SK-N-SH (cell line): ENCODE results near the gene USP31. TPM values are rescaled to one million over a fixed set of nuclear protein-coding genes. Genes with fewer than 3 reads are reported as not detected.
A peak's percentile ranks its signal among the peaks of the same experiment; 100 is the strongest.

Experiments used
- CTCF ChIA-PET: fragments of 300-600, 350-600 bp; formaldehyde crosslinking; extraction: SDS; loops from one replicate; lab custom pipeline; 2021; lab: Yijun Ruan, JAX
- POLR2A ChIA-PET: fragments of 350-600 bp; sonication (Branson Sonifier 250); formaldehyde crosslinking; extraction: SDS; loops from one replicate; lab custom pipeline; 2020; ENCODE audit warnings: antibody characterized with exemption, inconsistent platforms; lab: Yijun Ruan, JAX
- DNase-seq: peaks from one replicate; pipeline ENCODE4 v3.0.0; 2012
- H2AFZ ChIP-seq: fragments of 200-600 bp; sonication (generic); 2 replicates; pipeline ENCODE4 v1.8.1; 2016; ENCODE audit warnings: antibody characterized with exemption, mild to moderate bottlenecking, low read depth
- H3F3A ChIP-seq: fragments of 200-600 bp; sonication (generic); replicated peaks from 2 replicates; pipeline ENCODE3; 2016; ENCODE audit warnings: antibody characterized with exemption, mild to moderate bottlenecking; ENCODE audit not compliant: insufficient read depth
- H3K27ac ChIP-seq, 2 experiments: fragments of 200-500 bp in 1 of 2; fragments of 200-600 bp in 1 of 2; sonication (Bioruptor generic) in 1 of 2; sonication (generic), shearing (Covaris generic) in 1 of 2; 2 replicates each; pipeline versions ENCODE4 v1.5.1 to v1.6.1; 2014 to 2016; ENCODE audit warnings: low read depth in 2 of 2, inconsistent platforms in 1 of 2, low read length in 1 of 2, mild to moderate bottlenecking in 1 of 2, mixed read lengths in 1 of 2
- H3K27me3 ChIP-seq: fragments of 200-600 bp; sonication (generic), shearing (Covaris generic); 2 replicates; pipeline ENCODE4 v1.6.1; 2016; ENCODE audit warnings: mixed run types; ENCODE audit not compliant: insufficient read depth
- H3K36me3 ChIP-seq, 2 experiments: fragments of 200-500 bp in 1 of 2; fragments of 200-600 bp in 1 of 2; sonication (Bioruptor generic) in 1 of 2; sonication (generic) in 1 of 2; replicated peaks in 1 of 2; 2 replicates each; pipeline versions ENCODE3 to v1.5.1; 2014 to 2016; ENCODE audit warnings: low read length in 1 of 2, mild to moderate bottlenecking in 1 of 2; ENCODE audit not compliant: insufficient read depth in 2 of 2, control insufficient read depth in 1 of 2
- H3K4me1 ChIP-seq, 2 experiments: fragments of 200-500 bp in 1 of 2; fragments of 200-600 bp in 1 of 2; sonication (Bioruptor generic) in 1 of 2; sonication (generic), shearing (Covaris generic) in 1 of 2; 2 replicates each; pipeline versions ENCODE4 v1.5.1 to v1.6.1; 2014 to 2016; ENCODE audit warnings: low read depth in 1 of 2, low read length in 1 of 2, mixed run types in 1 of 2; ENCODE audit not compliant: insufficient read depth in 2 of 2, control insufficient read depth in 1 of 2
- H3K4me2 ChIP-seq: fragments of 200-600 bp; sonication (generic), shearing (Covaris generic); 2 replicates; pipeline ENCODE4 v1.6.1; 2017; ENCODE audit warnings: mixed run types
- H3K4me3 ChIP-seq, 2 experiments: fragments of 200-500 bp in 1 of 2; fragments of 200-600 bp in 1 of 2; sonication (Bioruptor generic) in 1 of 2; sonication (generic), shearing (Covaris generic) in 1 of 2; 2 replicates each; pipeline versions ENCODE4 v1.5.1 to v1.8.1; 2014 to 2016; ENCODE audit warnings: low read depth in 2 of 2, inconsistent platforms in 1 of 2, low read length in 1 of 2, mild to moderate bottlenecking in 1 of 2, mixed read lengths in 1 of 2, moderate library complexity in 1 of 2
- H3K79me2 ChIP-seq: fragments of 200-600 bp; sonication (generic); 2 replicates; pipeline ENCODE4 v1.8.1; 2017; ENCODE audit warnings: mild to moderate bottlenecking; ENCODE audit not compliant: insufficient read depth
- H3K9ac ChIP-seq: fragments of 200-600 bp; sonication (generic); 2 replicates; pipeline ENCODE4 v1.6.1; 2017; ENCODE audit warnings: mixed run types
- H3K9me2 ChIP-seq: fragments of 200-600 bp; sonication (generic); 2 replicates; pipeline ENCODE4 v1.6.1; 2017; ENCODE audit warnings: mixed run types
- H3K9me3 ChIP-seq: fragments of 200-600 bp; sonication (generic); 2 replicates; pipeline ENCODE4 v1.6.1; 2017; ENCODE audit warnings: mixed run types, mild to moderate bottlenecking, moderate library complexity
- H4K20me1 ChIP-seq: fragments of 200-600 bp; sonication (generic); 2 replicates; pipeline ENCODE4 v1.6.1; 2017; ENCODE audit warnings: mild to moderate bottlenecking, mixed run types; ENCODE audit not compliant: insufficient read depth
- CHD2 ChIP-seq: fragments of 150-350 bp; IDR thresholded peaks from 2 replicates; pipeline ENCODE4 v1.6.1; 2018; ENCODE audit warnings: low read length; ENCODE audit not compliant: partially characterized antibody
- ELF1 ChIP-seq: IDR thresholded peaks from 2 replicates; pipeline ENCODE4 v1.4.0; 2012
- NFIC ChIP-seq: IDR thresholded peaks from 2 replicates; pipeline ENCODE4 v1.4.0; 2012; ENCODE audit warnings: borderline replicate concordance
- NRF1 ChIP-seq: IDR thresholded peaks from 2 replicates; pipeline ENCODE4 v1.6.1; 2012; ENCODE audit warnings: low read depth, mild to moderate bottlenecking, low read length
- RFX5 ChIP-seq: IDR thresholded peaks from 2 replicates; pipeline ENCODE4 v1.6.1; 2012; ENCODE audit warnings: mild to moderate bottlenecking, improper control_type of control experiment, low read length
- WGBS: methylation state at CpG from one replicate; pipeline ENCODE4 v1.1.6; 2017; ENCODE audit warnings: low lambda C conversion rate; 5-methylcytosine and 5-hydroxymethylcytosine counted together
- polyA plus RNA-seq, 3 experiments: library from polyadenylated mRNA; depleted of rRNA; stranded (reverse); fragments of >200 nt; gene quantifications; 2 replicates each; pipeline ENCODE4 v1.2.3, GENCODE V29; 2012
- TF ChIP-seq, protein P1 (sequence below): IDR thresholded peaks from 2 replicates; pipeline ENCODE4 v1.4.0; 2012; ENCODE audit warnings: low read depth, borderline replicate concordance
- TF ChIP-seq, protein P2 (sequence below): IDR thresholded peaks from 2 replicates; pipeline ENCODE4; 2012
- TF ChIP-seq, protein P3 (sequence below): fragments of 150-350 bp; IDR thresholded peaks from 2 replicates; pipeline ENCODE4 v1.6.1; 2016; ENCODE audit warnings: mild to moderate bottlenecking, low read depth, low read length

USP31 gene
- polyA plus RNA-seq, 1 of the 3 experiments (the other 2 are of a cell fraction) = 3.2 TPM

DNA sequence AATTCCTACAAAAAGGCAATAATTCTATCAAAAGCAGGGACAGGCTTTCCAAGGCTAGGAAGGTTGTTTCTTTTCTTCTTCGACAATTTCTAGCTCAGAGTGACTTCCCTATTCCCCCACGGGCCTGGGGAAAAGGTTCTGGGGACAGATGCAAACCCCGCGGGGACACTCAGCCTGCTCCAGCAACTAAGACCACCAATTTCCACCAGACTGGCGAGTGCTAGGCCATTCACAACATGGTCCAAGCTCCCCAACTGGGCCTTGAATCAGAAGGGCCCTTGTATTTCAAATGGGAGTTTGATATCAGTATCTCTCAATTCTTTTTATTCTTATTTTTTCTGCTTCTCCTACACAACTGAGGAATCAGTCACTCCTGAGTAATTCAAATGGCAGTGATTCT, 86.7 kb downstream of the USP31 start:
- TF ChIP-seq, protein P1, sequence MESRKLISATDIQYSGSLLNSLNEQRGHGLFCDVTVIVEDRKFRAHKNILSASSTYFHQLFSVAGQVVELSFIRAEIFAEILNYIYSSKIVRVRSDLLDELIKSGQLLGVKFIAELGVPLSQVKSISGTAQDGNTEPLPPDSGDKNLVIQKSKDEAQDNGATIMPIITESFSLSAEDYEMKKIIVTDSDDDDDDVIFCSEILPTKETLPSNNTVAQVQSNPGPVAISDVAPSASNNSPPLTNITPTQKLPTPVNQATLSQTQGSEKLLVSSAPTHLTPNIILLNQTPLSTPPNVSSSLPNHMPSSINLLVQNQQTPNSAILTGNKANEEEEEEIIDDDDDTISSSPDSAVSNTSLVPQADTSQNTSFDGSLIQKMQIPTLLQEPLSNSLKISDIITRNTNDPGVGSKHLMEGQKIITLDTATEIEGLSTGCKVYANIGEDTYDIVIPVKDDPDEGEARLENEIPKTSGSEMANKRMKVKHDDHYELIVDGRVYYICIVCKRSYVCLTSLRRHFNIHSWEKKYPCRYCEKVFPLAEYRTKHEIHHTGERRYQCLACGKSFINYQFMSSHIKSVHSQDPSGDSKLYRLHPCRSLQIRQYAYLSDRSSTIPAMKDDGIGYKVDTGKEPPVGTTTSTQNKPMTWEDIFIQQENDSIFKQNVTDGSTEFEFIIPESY = no peak
- TF ChIP-seq, protein P2, sequence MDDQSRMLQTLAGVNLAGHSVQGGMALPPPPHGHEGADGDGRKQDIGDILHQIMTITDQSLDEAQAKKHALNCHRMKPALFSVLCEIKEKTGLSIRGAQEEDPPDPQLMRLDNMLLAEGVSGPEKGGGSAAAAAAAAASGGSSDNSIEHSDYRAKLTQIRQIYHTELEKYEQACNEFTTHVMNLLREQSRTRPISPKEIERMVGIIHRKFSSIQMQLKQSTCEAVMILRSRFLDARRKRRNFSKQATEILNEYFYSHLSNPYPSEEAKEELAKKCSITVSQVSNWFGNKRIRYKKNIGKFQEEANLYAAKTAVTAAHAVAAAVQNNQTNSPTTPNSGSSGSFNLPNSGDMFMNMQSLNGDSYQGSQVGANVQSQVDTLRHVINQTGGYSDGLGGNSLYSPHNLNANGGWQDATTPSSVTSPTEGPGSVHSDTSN = no peak
- TF ChIP-seq NFIC (no peak), ELF1 (no peak), NRF1 (no peak), CHD2 (no peak), RFX5 (no peak)
- CTCF ChIA-PET = interaction anchor here (1.0 to 8.4 kb wide), 7 partner anchors 10 to 373 kb away, joined by 3 to 142 read pairs (median 7); no protein-coding TSS in a partner anchor

DNA sequence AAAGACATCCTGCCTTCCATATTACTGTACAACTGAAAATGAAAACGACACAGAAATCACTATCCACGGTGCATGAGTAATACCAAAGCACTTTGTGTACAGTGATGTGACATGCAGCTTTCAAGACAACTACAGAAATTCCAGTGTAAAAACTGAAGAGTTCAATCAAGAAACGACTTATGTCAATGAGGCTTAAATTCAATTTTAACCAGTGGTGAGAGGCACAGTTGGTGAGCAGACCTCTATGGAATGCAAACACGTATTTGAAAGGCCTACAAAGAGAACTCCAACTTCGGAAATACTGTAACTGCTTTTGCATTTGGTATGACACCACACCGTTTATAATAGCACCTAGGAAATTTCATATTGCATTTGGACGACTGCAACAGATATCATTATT, 87.6 kb downstream of the USP31 start:
- H3K27me3 ChIP-seq = no peaks in the 10 kb centered on the region
- H3K4me3 ChIP-seq = no peak overlapping the region
- no peaks in the 10 kb centered on the region for H3F3A ChIP-seq
- TF ChIP-seq, protein P2 = 0 out of 2 replicates have a peak, but pooled peaks have one; percentile 11
- TF ChIP-seq, protein P3, sequence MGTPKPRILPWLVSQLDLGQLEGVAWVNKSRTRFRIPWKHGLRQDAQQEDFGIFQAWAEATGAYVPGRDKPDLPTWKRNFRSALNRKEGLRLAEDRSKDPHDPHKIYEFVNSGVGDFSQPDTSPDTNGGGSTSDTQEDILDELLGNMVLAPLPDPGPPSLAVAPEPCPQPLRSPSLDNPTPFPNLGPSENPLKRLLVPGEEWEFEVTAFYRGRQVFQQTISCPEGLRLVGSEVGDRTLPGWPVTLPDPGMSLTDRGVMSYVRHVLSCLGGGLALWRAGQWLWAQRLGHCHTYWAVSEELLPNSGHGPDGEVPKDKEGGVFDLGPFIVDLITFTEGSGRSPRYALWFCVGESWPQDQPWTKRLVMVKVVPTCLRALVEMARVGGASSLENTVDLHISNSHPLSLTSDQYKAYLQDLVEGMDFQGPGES = no peak
- no peak overlapping the region for H2AFZ ChIP-seq
- H3K36me3 ChIP-seq = peaks cover 4 to 8% of the 10 kb centered on the region in 2 experiments
- H3K9ac ChIP-seq = no peak overlapping the region
- H4K20me1 ChIP-seq = peaks cover 4% of the 10 kb centered on the region; the same call in 1 of the 2 replicates
- peaks cover 0 to 2% of the 10 kb centered on the region in 2 experiments; a peak in 1 of 4 replicates for H3K4me1 ChIP-seq
- no peaks in the 10 kb centered on the region for H3K79me2 ChIP-seq
- no peaks in the 10 kb centered on the region for H3K9me2 ChIP-seq
- POLR2A ChIA-PET = no interaction called here
- H3K4me2 ChIP-seq = no peak overlapping the region
- no peak overlapping the region for H3K27ac ChIP-seq
- WGBS = 58% methylated on average over 7 of the region's 7 CpGs
- no peaks in the 10 kb centered on the region for H3K9me3 ChIP-seq
- CTCF ChIA-PET = interaction anchor here (1.1 to 8.4 kb wide), 7 partner anchors 13 to 163 kb away, joined by 3 to 142 read pairs (median 9); no protein-coding TSS in a partner anchor
- no peak for DNase-seq

More for the DNA sequence above, 86.7 kb downstream of the USP31 start:
- DNase-seq = no peak
- no peak overlapping the region for H3K27ac ChIP-seq
- H3K36me3 ChIP-seq = peaks cover 9 to 16% of the 10 kb centered on the region in 2 experiments
- no peak overlapping the region for H3K9ac ChIP-seq
- peaks cover 0 to 2% of the 10 kb centered on the region in 2 experiments; a peak in 1 of 4 replicates for H3K4me1 ChIP-seq
- no peaks in the 10 kb centered on the region for H3K79me2 ChIP-seq
- no peak overlapping the region for H2AFZ ChIP-seq
- H3F3A ChIP-seq = no peaks in the 10 kb centered on the region
- H3K4me2 ChIP-seq = no peak overlapping the region
- no peaks in the 10 kb centered on the region for H3K9me3 ChIP-seq
- no peak overlapping the region for H3K4me3 ChIP-seq
- no peaks in the 10 kb centered on the region for H3K27me3 ChIP-seq
- POLR2A ChIA-PET = no interaction called here
- no peaks in the 10 kb centered on the region for H3K9me2 ChIP-seq
- WGBS = 95% methylated on average over 5 of the region's 5 CpGs
- H4K20me1 ChIP-seq = peaks cover 4% of the 10 kb centered on the region; the same call in 1 of the 2 replicates
